GM12864 (cell line): ENCODE data around the gene EMC8.

Experiments
- DNase-seq: peaks from one replicate; pipeline ENCODE4 v3.0.0-alpha.2; 2011; ENCODE audit warnings: low read depth
- H3K4me3 ChIP-seq: 2 replicates; pipeline ENCODE4 v1.5.1; 2011; ENCODE audit warnings: mild to moderate bottlenecking, low read depth, low read length, control low read depth
- CTCF ChIP-seq: IDR thresholded peaks from 2 replicates; pipeline ENCODE4 v1.5.1; 2011; ENCODE audit warnings: low read depth, mild to moderate bottlenecking, moderate library complexity, low read length, control low read depth, inconsistent platforms; ENCODE audit errors: missing control alignments

Gene EMC8

GRCh38 chr16:85834741-85835140 lies 35.4 kb upstream of the EMC8 start:
- no peak for DNase-seq
- no peak overlapping the region for H3K4me3 ChIP-seq
- no peak for TF ChIP-seq CTCF

GRCh38 chr16:85833219-85833920 lies 34.0 kb upstream of the EMC8 start:
- no peak overlapping the region for H3K4me3 ChIP-seq
- no peak for TF ChIP-seq CTCF
- DNase-seq = no peak

GRCh38 chr16:85832570-85833218 lies 33.4 kb upstream of the EMC8 start:
- H3K4me3 ChIP-seq = no peak overlapping the region
- DNase-seq = no peak
- no peak for TF ChIP-seq CTCF

- H3K4me3 ChIP-seq = no peak overlapping the region
- DNase-seq = no peak
- no peak for TF ChIP-seq CTCF
These were observed 31.5 kb upstream of the EMC8 start for GRCh38 chr16:85830821-85831220.

- no peak for TF ChIP-seq CTCF
- DNase-seq = no peak
- H3K4me3 ChIP-seq = no peak overlapping the region
These were observed 30.6 kb upstream of the EMC8 start for GRCh38 chr16:85829751-85830445.

- H3K4me3 ChIP-seq = no peak overlapping the region
- no peak for DNase-seq
- no peak for TF ChIP-seq CTCF
These were observed 29.9 kb upstream of the EMC8 start for GRCh38 chr16:85829171-85829719.
